Endodermal cell (in vitro differentiated cells): Measurements from ENCODE around the gene BRD8. TPM values are rescaled to one million over a fixed set of nuclear protein-coding genes. Genes with fewer than 3 reads are reported as not detected.

Source experiments
- DNase-seq: peaks from one replicate; pipeline ENCODE4 v3.0.0-alpha.2; 2017
- H3K27ac ChIP-seq: 2 replicates; pipeline ENCODE4 v1.5.1; 2013; ENCODE audit warnings: mild to moderate bottlenecking, low read depth, low read length, moderate library complexity
- H3K27me3 ChIP-seq: 2 replicates; pipeline ENCODE4 v1.6.1; 2013; ENCODE audit warnings: mild to moderate bottlenecking, low read length, moderate library complexity; ENCODE audit not compliant: insufficient read depth, control insufficient read depth, poor library complexity, severe bottlenecking
- H3K36me3 ChIP-seq: 2 replicates; pipeline ENCODE4 v1.7.0; 2013; ENCODE audit warnings: mild to moderate bottlenecking, low read length, moderate library complexity; ENCODE audit not compliant: control insufficient read depth, insufficient read depth
- H3K4me1 ChIP-seq: one replicate; pipeline ENCODE4 v1.7.0; 2013; ENCODE audit warnings: low read length; ENCODE audit not compliant: control insufficient read depth, insufficient read depth
- H3K4me3 ChIP-seq: 2 replicates; pipeline ENCODE4 v1.5.1; 2013; ENCODE audit warnings: mild to moderate bottlenecking, low read length, moderate library complexity
- H3K9ac ChIP-seq: 2 replicates; pipeline ENCODE4 v1.6.1; 2013; ENCODE audit warnings: mild to moderate bottlenecking, low read length, moderate library complexity; ENCODE audit not compliant: poor library complexity, severe bottlenecking; ENCODE audit errors: extremely low read depth
- H3K9me3 ChIP-seq: 2 replicates; pipeline ENCODE4 v1.6.1; 2013; ENCODE audit warnings: mild to moderate bottlenecking, low read length, moderate library complexity; ENCODE audit not compliant: control insufficient read depth
- H3K27ac Mint-ChIP-seq: 2 replicates; pipeline ENCODE4 v1.8.0; 2020; ENCODE audit warnings: mixed read lengths
- H3K27me3 Mint-ChIP-seq: 2 replicates; pipeline ENCODE4 v1.8.0; 2021; ENCODE audit warnings: mild to moderate bottlenecking, mixed read lengths; ENCODE audit not compliant: insufficient read depth
- H3K36me3 Mint-ChIP-seq: 2 replicates; pipeline ENCODE4 v1.8.0; 2020; ENCODE audit warnings: low read depth, mixed read lengths
- H3K4me1 Mint-ChIP-seq: 2 replicates; pipeline ENCODE4 v1.8.0; 2020; ENCODE audit warnings: mixed read lengths
- H3K4me3 Mint-ChIP-seq: 2 replicates; pipeline ENCODE4 v1.8.0; 2020; ENCODE audit warnings: mild to moderate bottlenecking, moderate library complexity, mixed read lengths
- H3K9me3 Mint-ChIP-seq: 2 replicates; pipeline ENCODE4 v1.8.0; 2020; ENCODE audit warnings: mild to moderate bottlenecking, mixed read lengths
- CTCF ChIP-seq: fragments of 200-600 bp; sonication (generic); conservative IDR thresholded peaks from 2 replicates; pipeline ENCODE4 v1.5.0; 2021; ENCODE audit warnings: antibody characterized with exemption, mild to moderate bottlenecking
- WGBS, 2 experiments: methylation state at CpG; one replicate each; pipeline versions ENCODE4 v1.1.5 to v1.1.7; 2013; ENCODE audit warnings: missing lambda C conversion rate in 2 of 2, mixed read lengths in 1 of 2; ENCODE audit not compliant: insufficient coverage in 1 of 2, insufficient read length in 1 of 2; 5-methylcytosine and 5-hydroxymethylcytosine counted together
- total RNA-seq, 2 donors: library from RNA; stranded (reverse); fragmentation: NEBNext Ultra II Directional in 1 of 2; extraction: Animal tissue kit (Norgen Biotek cat#: 25700) in 1 of 2; gene quantifications; 2 replicates in 1 of 2; 3 replicates in 1 of 2; pipeline ENCODE4 v1.2.1, GENCODE V29; 2021

BRD8 gene
- total RNA-seq, 2 donors from 2014 or later, result 120 to 122 TPM

GRCh38 chr5:138096363-138096762 is 82.1 kb downstream of the BRD8 start:
- no peak overlapping the region for H3K9ac ChIP-seq
- Mint-ChIP-seq H3K36me3 (no peaks in the 10 kb centered on the region), H3K27me3 (peaks cover 38% of the 10 kb centered on the region), H3K27ac (no peak overlapping the region), H3K9me3 (no peaks in the 10 kb centered on the region), H3K4me1 (peaks cover 42% of the 10 kb centered on the region), H3K4me3 (no peak overlapping the region)
- no peak for DNase-seq
- no peak overlapping the region for H3K27ac ChIP-seq
- H3K4me3 ChIP-seq, result no peak overlapping the region
- no peaks in the 10 kb centered on the region for H3K36me3 ChIP-seq
- WGBS, 2 experiments, result 89% methylated on average over 2 of the region's 2 CpGs; no CpG with 5 or more reads in 1 of the 2 experiments
- H3K4me1 ChIP-seq, result peaks cover 7% of the 10 kb centered on the region
- H3K27me3 ChIP-seq, result peaks cover 15% of the 10 kb centered on the region
- TF ChIP-seq CTCF, result no peak
- no peaks in the 10 kb centered on the region for H3K9me3 ChIP-seq

- Mint-ChIP-seq H3K4me1 (peaks cover 42% of the 10 kb centered on the region), H3K9me3 (no peaks in the 10 kb centered on the region), H3K4me3 (no peak overlapping the region), H3K27ac (no peak overlapping the region), H3K27me3 (peaks cover 48% of the 10 kb centered on the region), H3K36me3 (no peaks in the 10 kb centered on the region)
- Histone ChIP-seq H3K27me3 (peaks cover 15% of the 10 kb centered on the region), H3K27ac (no peak overlapping the region), H3K36me3 (no peaks in the 10 kb centered on the region), H3K4me1 (peaks cover 7% of the 10 kb centered on the region), H3K9me3 (no peaks in the 10 kb centered on the region), H3K4me3 (no peak overlapping the region), H3K9ac (no peak overlapping the region)
- no peak for TF ChIP-seq CTCF
- WGBS, 2 experiments, result 11% methylated on average over 2 of the region's 4 CpGs; no CpG with 5 or more reads in 1 of the 2 experiments
- DNase-seq, result peak; percentile 73
These were observed 83.1 kb downstream of the BRD8 start for GRCh38 chr5:138095100-138095907.

GRCh38 chr5:138093036-138093435 is 85.4 kb downstream of the BRD8 start:
- 88 to 93% methylated on average over 1 of the region's 1 CpG for WGBS, 2 experiments
- Histone ChIP-seq H3K9ac (no peak overlapping the region), H3K36me3 (no peaks in the 10 kb centered on the region), H3K27ac (no peak overlapping the region), H3K4me1 (peaks cover 7% of the 10 kb centered on the region), H3K9me3 (no peaks in the 10 kb centered on the region), H3K27me3 (peaks cover 15% of the 10 kb centered on the region), H3K4me3 (no peak overlapping the region)
- H3K9me3 Mint-ChIP-seq, result no peaks in the 10 kb centered on the region
- DNase-seq, result no peak
- peaks cover 56% of the 10 kb centered on the region for H3K27me3 Mint-ChIP-seq
- H3K4me1 Mint-ChIP-seq, result peaks cover 42% of the 10 kb centered on the region
- H3K36me3 Mint-ChIP-seq, result peaks cover 1% of the 10 kb centered on the region
- H3K4me3 Mint-ChIP-seq, result no peak overlapping the region
- no peak for TF ChIP-seq CTCF
- H3K27ac Mint-ChIP-seq, result no peak overlapping the region
